ENCODE measurements around the gene CTNND2.

CTNND2 gene

GRCh38 chr5:11385901-11386293, 518.3 kb downstream of the CTNND2 start:
- POLR2A ChIA-PET, result no interaction called here
- no peak overlapping the region for H3K4me3 ChIP-seq (ENCODE audit: low read depth, low read length)
- no peak for TF ChIP-seq CTCF (IDR thresholded peaks at IDR 0.05; ENCODE audit: insufficient read depth, low read length, missing control alignments)
- CTCF ChIA-PET, result no interaction called here
- no peak for DNase-seq (ENCODE audit: low read depth, low spot score)

- H3K4me3 ChIP-seq (ENCODE audit: low read depth, low read length), result peak overlapping the region; percentile 23
- POLR2A ChIA-PET, result no interaction called here
- no peak for TF ChIP-seq CTCF (IDR thresholded peaks at IDR 0.05; ENCODE audit: insufficient read depth, low read length, missing control alignments)
- CTCF ChIA-PET, result no interaction called here
- no peak for DNase-seq (ENCODE audit: low read depth, low spot score)
Observed at GRCh38 chr5:11385251-11385900, 518.9 kb downstream of the CTNND2 start.

GRCh38 chr5:11384441-11385250, 519.6 kb downstream of the CTNND2 start:
- POLR2A ChIA-PET, result no interaction called here
- CTCF ChIA-PET, result no interaction called here
- TF ChIP-seq CTCF (IDR thresholded peaks at IDR 0.05; ENCODE audit: insufficient read depth, low read length, missing control alignments), result no peak
- H3K4me3 ChIP-seq (ENCODE audit: low read depth, low read length), result peak overlapping the region; percentile 42
- no peak for DNase-seq (ENCODE audit: low read depth, low spot score)

GRCh38 chr5:11383506-11384095, 520.6 kb downstream of the CTNND2 start:
- DNase-seq (ENCODE audit: low read depth, low spot score), result no peak
- CTCF ChIA-PET, result no interaction called here
- H3K4me3 ChIP-seq (ENCODE audit: low read depth, low read length), result no peak overlapping the region
- TF ChIP-seq CTCF (IDR thresholded peaks at IDR 0.05; ENCODE audit: insufficient read depth, low read length, missing control alignments), result no peak
- POLR2A ChIA-PET, result no interaction called here

GRCh38 chr5:11378461-11378860, 525.8 kb downstream of the CTNND2 start:
- POLR2A ChIA-PET, result no interaction called here
- TF ChIP-seq CTCF (IDR thresholded peaks at IDR 0.05; ENCODE audit: insufficient read depth, low read length, missing control alignments), result no peak
- CTCF ChIA-PET, result no interaction called here
- H3K4me3 ChIP-seq (ENCODE audit: low read depth, low read length), result no peak overlapping the region
- DNase-seq (ENCODE audit: low read depth, low spot score), result no peak

GRCh38 chr5:11377896-11378295, 526.4 kb downstream of the CTNND2 start:
- TF ChIP-seq CTCF (IDR thresholded peaks at IDR 0.05; ENCODE audit: insufficient read depth, low read length, missing control alignments), result no peak
- ChIA-PET POLR2A (no interaction called here), CTCF (no interaction called here)
- H3K4me3 ChIP-seq (ENCODE audit: low read depth, low read length), result no peak overlapping the region
- no peak for DNase-seq (ENCODE audit: low read depth, low spot score)
